ENCODE results near the gene NECTIN3. TPM values are rescaled to one million over a fixed set of nuclear protein-coding genes. Genes with fewer than 3 reads are reported as not detected.

Gene NECTIN3
- total RNA-seq, 4 donors from 2014 or later: 60.3 to 95.4 (median 87.7) TPM

GRCh38 chr3:111227216-111227615, 155.6 kb downstream of the NECTIN3 start:
- H3K4me1 ChIP-seq: no peaks in the 10 kb centered on the region
- no peak overlapping the region for H3K27ac ChIP-seq
- no peaks in the 10 kb centered on the region for H3K36me3 ChIP-seq
- no peak for DNase-seq
- TF ChIP-seq POLR2A (IDR thresholded peaks at IDR 0.05) (no peak), CTCF (IDR thresholded peaks at IDR 0.05) (no peak)
- H3K9me3 ChIP-seq: no peaks in the 10 kb centered on the region
- no peak overlapping the region for H3K4me3 ChIP-seq (replicated peaks in 1 of 3)
- no peaks in the 10 kb centered on the region for H3K27me3 ChIP-seq
- intact Hi-C loops (cut with DNase I): no loop called here

- Histone ChIP-seq H3K9me3 (no peaks in the 10 kb centered on the region), H3K4me3 (replicated peaks in 1 of 3) (no peak overlapping the region), H3K4me1 (no peaks in the 10 kb centered on the region), H3K36me3 (no peaks in the 10 kb centered on the region), H3K27me3 (no peaks in the 10 kb centered on the region), H3K27ac (no peak overlapping the region)
- 90 to 91% methylated on average over 3 of the region's 3 CpGs for WGBS, 2 donors
- intact Hi-C loops (cut with DNase I): no loop called here
- TF ChIP-seq POLR2A (IDR thresholded peaks at IDR 0.05) (no peak), CTCF (IDR thresholded peaks at IDR 0.05) (no peak)
- DNase-seq: no peak
These were observed 157.7 kb downstream of the NECTIN3 start for GRCh38 chr3:111229301-111229700.

- no peaks in the 10 kb centered on the region for H3K27me3 ChIP-seq
- H3K4me3 ChIP-seq (replicated peaks in 1 of 3): no peak overlapping the region
- H3K4me1 ChIP-seq: peaks cover 3% of the 10 kb centered on the region in 2 donors
- intact Hi-C loops (cut with DNase I): no loop called here
- no peaks in the 10 kb centered on the region for H3K36me3 ChIP-seq
- DNase-seq: no peak
- no peak for TF ChIP-seq CTCF (IDR thresholded peaks at IDR 0.05)
- no peak for TF ChIP-seq POLR2A (IDR thresholded peaks at IDR 0.05)
- H3K9me3 ChIP-seq: no peaks in the 10 kb centered on the region
- H3K27ac ChIP-seq: no peak overlapping the region
- 86 to 87% methylated on average over 6 of the region's 6 CpGs for WGBS, 2 donors
These were observed 165.5 kb downstream of the NECTIN3 start for GRCh38 chr3:111236836-111237713.

- H3K27ac ChIP-seq: no peak overlapping the region
- no peak overlapping the region for H3K4me3 ChIP-seq (replicated peaks in 1 of 3)
- H3K4me1 ChIP-seq: peaks cover 12% of the 10 kb centered on the region in 2 donors
- intact Hi-C loops (cut with DNase I): no loop called here
- 84 to 95% methylated on average over 1 of the region's 1 CpG for WGBS, 2 donors
- no peaks in the 10 kb centered on the region for H3K27me3 ChIP-seq
- H3K9me3 ChIP-seq: no peaks in the 10 kb centered on the region
- DNase-seq: no peak
- TF ChIP-seq CTCF (IDR thresholded peaks at IDR 0.05) (no peak), POLR2A (IDR thresholded peaks at IDR 0.05) (no peak)
- no peaks in the 10 kb centered on the region for H3K36me3 ChIP-seq
These were observed 166.3 kb downstream of the NECTIN3 start for GRCh38 chr3:111237946-111238345.

GRCh38 chr3:111238885-111239284, 167.3 kb downstream of the NECTIN3 start:
- H3K4me1 ChIP-seq: peaks cover 17 to 20% of the 10 kb centered on the region in 2 donors
- 83 to 88% methylated on average over 1 of the region's 1 CpG for WGBS, 2 donors
- no peaks in the 10 kb centered on the region for H3K36me3 ChIP-seq
- H3K27me3 ChIP-seq: no peaks in the 10 kb centered on the region
- no peak for TF ChIP-seq POLR2A (IDR thresholded peaks at IDR 0.05)
- TF ChIP-seq CTCF (IDR thresholded peaks at IDR 0.05): no peak
- no peak overlapping the region for H3K4me3 ChIP-seq (replicated peaks in 1 of 3)
- no peak overlapping the region for H3K27ac ChIP-seq
- DNase-seq: no peak
- no peaks in the 10 kb centered on the region for H3K9me3 ChIP-seq
- intact Hi-C loops (cut with DNase I): no loop called here

Measured in thyroid gland (tissue), 4 donors.